MM.1S (cell line): Measurements from ENCODE around the gene ZNF334.
A peak's percentile ranks its signal among the peaks of the same experiment; 100 is the strongest.

Experiments used
- CTCF ChIP-seq: fragments of 300-600 bp; sonication (generic); IDR thresholded peaks from 2 replicates; pipeline ENCODE4 v1.5.1; 2016; ENCODE audit warnings: antibody characterized with exemption, low read length, mixed read lengths
- EZH2phosphoT487 ChIP-seq: fragments of 300-600 bp; sonication (generic); IDR thresholded peaks from 2 replicates; pipeline ENCODE4 v1.6.1; 2018; ENCODE audit warnings: antibody characterized with exemption, low read length

GRCh38 chr20:46562373-46563169 lies 49.2 kb upstream of the ZNF334 start:
- TF ChIP-seq CTCF: peak; percentile 93
- no peak for TF ChIP-seq EZH2phosphoT487
